SU-DHL-6 (cell line): ENCODE results near the gene OPHN1.

ENCODE experiments used
- H2AFZ ChIP-seq: fragments of 200-600 bp; sonication (generic); 2 replicates; pipeline ENCODE4 v1.6.1; 2014; ENCODE audit warnings: low read depth, mild to moderate bottlenecking, moderate library complexity, mixed read lengths, antibody characterized with exemption, low read length; ENCODE audit not compliant: severe bottlenecking
- H3F3A ChIP-seq: fragments of 200-600 bp; shearing (Covaris generic); 2 replicates; pipeline ENCODE4 v1.6.0; 2016; ENCODE audit warnings: antibody characterized with exemption, mild to moderate bottlenecking; ENCODE audit not compliant: insufficient read depth
- H3K27ac ChIP-seq: fragments of 200-600 bp; sonication (generic); 2 replicates; pipeline ENCODE4 v1.5.1; 2016; ENCODE audit warnings: low read depth, mild to moderate bottlenecking, low read length, moderate library complexity, mixed read lengths
- H3K27me3 ChIP-seq: fragments of 200-600 bp; sonication (generic), shearing (Covaris generic); 2 replicates; pipeline ENCODE4 v1.6.0; 2014; ENCODE audit warnings: mild to moderate bottlenecking, low read length
- H3K36me3 ChIP-seq: fragments of 200-600 bp; sonication (generic); 2 replicates; pipeline ENCODE4 v1.6.1; 2014; ENCODE audit warnings: mild to moderate bottlenecking, low read length, mixed read lengths
- H3K4me2 ChIP-seq: fragments of 300-600, 200-600 bp; shearing (Covaris generic), sonication (generic); 2 replicates; pipeline ENCODE4 v1.6.0; 2014; ENCODE audit warnings: low read length, low read depth, mild to moderate bottlenecking; ENCODE audit not compliant: poor library complexity, severe bottlenecking
- H3K4me3 ChIP-seq: fragments of 200-600 bp; sonication (generic); 2 replicates; pipeline ENCODE4 v1.5.1; 2014; ENCODE audit warnings: antibody characterized with exemption, low read length, mild to moderate bottlenecking, mixed read lengths; ENCODE audit not compliant: insufficient read depth, poor library complexity, severe bottlenecking
- H3K79me2 ChIP-seq: fragments of 200-600 bp; sonication (generic); 2 replicates; pipeline ENCODE4 v1.6.1; 2014; ENCODE audit warnings: mild to moderate bottlenecking, low read length, moderate library complexity; ENCODE audit not compliant: insufficient read depth
- H3K9ac ChIP-seq: fragments of 200-600 bp; sonication (generic); 2 replicates; pipeline ENCODE4 v1.7.0; 2014; ENCODE audit warnings: mild to moderate bottlenecking, low read length
- H3K9me2 ChIP-seq: fragments of 200-600 bp; sonication (generic); replicated peaks from 2 replicates; pipeline ENCODE4 v1.6.1; 2014; ENCODE audit warnings: low read length; ENCODE audit not compliant: insufficient read depth
- H3K9me3 ChIP-seq: fragments of 200-600 bp; sonication (generic); 2 replicates; pipeline ENCODE4 v1.6.1; 2014; ENCODE audit warnings: low read length, mixed read lengths; ENCODE audit not compliant: insufficient read depth
- H4K20me1 ChIP-seq: fragments of 200-600 bp; sonication (generic); 2 replicates; pipeline ENCODE4 v1.6.1; 2014; ENCODE audit warnings: low read depth, mild to moderate bottlenecking, antibody characterized with exemption, low read length, moderate library complexity, mixed read lengths
- CTCF ChIP-seq: fragments of 200-600 bp; sonication (generic); IDR thresholded peaks from one replicate; pipeline ENCODE4 v1.5.1; 2017; ENCODE audit warnings: antibody characterized with exemption, mild to moderate bottlenecking, low read length, moderate library complexity; ENCODE audit not compliant: insufficient read depth, poor library complexity, severe bottlenecking
- EZH2phosphoT487 ChIP-seq: fragments of 200-600 bp; sonication (generic), shearing (Covaris generic); conservative IDR thresholded peaks from 2 replicates; pipeline ENCODE4 v1.6.1; 2018; ENCODE audit warnings: mild to moderate bottlenecking, antibody characterized with exemption, low read length, moderate library complexity, mixed read lengths

OPHN1 gene

GRCh38 chrX:68438575-68438974 is 5.3 kb upstream of the OPHN1 start:
- Histone ChIP-seq H2AFZ (no peak overlapping the region), H3K9me3 (no peaks in the 10 kb centered on the region), H3K79me2 (no peaks in the 10 kb centered on the region), H3K36me3 (no peaks in the 10 kb centered on the region), H3K4me3 (no peak overlapping the region), H3K9ac (no peak overlapping the region), H3K27ac (no peak overlapping the region), H3K27me3 (no peaks in the 10 kb centered on the region), H3K4me2 (no peak overlapping the region), H3F3A (no peaks in the 10 kb centered on the region), H3K9me2 (no peaks in the 10 kb centered on the region), H4K20me1 (no peaks in the 10 kb centered on the region)
- TF ChIP-seq EZH2phosphoT487: no peak
- TF ChIP-seq CTCF: no peak

- TF ChIP-seq CTCF (no peak), EZH2phosphoT487 (no peak)
- H3K9me2 ChIP-seq: no peaks in the 10 kb centered on the region
- no peaks in the 10 kb centered on the region for H3F3A ChIP-seq
- no peak overlapping the region for H3K9ac ChIP-seq
- no peaks in the 10 kb centered on the region for H3K27me3 ChIP-seq
- no peaks in the 10 kb centered on the region for H4K20me1 ChIP-seq
- H3K9me3 ChIP-seq: no peaks in the 10 kb centered on the region
- no peak overlapping the region for H3K4me2 ChIP-seq
- H3K4me3 ChIP-seq: no peak overlapping the region
- H3K36me3 ChIP-seq: no peaks in the 10 kb centered on the region
- no peak overlapping the region for H3K27ac ChIP-seq
- H3K79me2 ChIP-seq: no peaks in the 10 kb centered on the region
- no peak overlapping the region for H2AFZ ChIP-seq
Measured at GRCh38 chrX:68433981-68434299, 645 bp upstream of the OPHN1 start.

GRCh38 chrX:68432648-68433047 is 647 bp downstream of the OPHN1 start:
- H3K36me3 ChIP-seq: no peaks in the 10 kb centered on the region

More at GRCh38 chrX:68432648-68433047, 647 bp downstream of the OPHN1 start:
- no peak overlapping the region for H3K27ac ChIP-seq
- no peak overlapping the region for H3K4me2 ChIP-seq
- no peak overlapping the region for H2AFZ ChIP-seq
- no peak for TF ChIP-seq EZH2phosphoT487
- no peak for TF ChIP-seq CTCF
- no peaks in the 10 kb centered on the region for H4K20me1 ChIP-seq
- no peaks in the 10 kb centered on the region for H3K27me3 ChIP-seq
- H3K9me2 ChIP-seq: no peaks in the 10 kb centered on the region
- H3F3A ChIP-seq: no peaks in the 10 kb centered on the region
- no peaks in the 10 kb centered on the region for H3K79me2 ChIP-seq
- no peaks in the 10 kb centered on the region for H3K9me3 ChIP-seq
- no peak overlapping the region for H3K4me3 ChIP-seq
- no peak overlapping the region for H3K9ac ChIP-seq
